ENCODE measurements around the gene FLT1. TPM values are rescaled to one million over a fixed set of nuclear protein-coding genes. Genes with fewer than 3 reads are reported as not detected.

The FLT1 gene
- total and polyA plus RNA-seq, 7 donors, result 9.0 to 38.6 (median 15.6) TPM

DNA sequence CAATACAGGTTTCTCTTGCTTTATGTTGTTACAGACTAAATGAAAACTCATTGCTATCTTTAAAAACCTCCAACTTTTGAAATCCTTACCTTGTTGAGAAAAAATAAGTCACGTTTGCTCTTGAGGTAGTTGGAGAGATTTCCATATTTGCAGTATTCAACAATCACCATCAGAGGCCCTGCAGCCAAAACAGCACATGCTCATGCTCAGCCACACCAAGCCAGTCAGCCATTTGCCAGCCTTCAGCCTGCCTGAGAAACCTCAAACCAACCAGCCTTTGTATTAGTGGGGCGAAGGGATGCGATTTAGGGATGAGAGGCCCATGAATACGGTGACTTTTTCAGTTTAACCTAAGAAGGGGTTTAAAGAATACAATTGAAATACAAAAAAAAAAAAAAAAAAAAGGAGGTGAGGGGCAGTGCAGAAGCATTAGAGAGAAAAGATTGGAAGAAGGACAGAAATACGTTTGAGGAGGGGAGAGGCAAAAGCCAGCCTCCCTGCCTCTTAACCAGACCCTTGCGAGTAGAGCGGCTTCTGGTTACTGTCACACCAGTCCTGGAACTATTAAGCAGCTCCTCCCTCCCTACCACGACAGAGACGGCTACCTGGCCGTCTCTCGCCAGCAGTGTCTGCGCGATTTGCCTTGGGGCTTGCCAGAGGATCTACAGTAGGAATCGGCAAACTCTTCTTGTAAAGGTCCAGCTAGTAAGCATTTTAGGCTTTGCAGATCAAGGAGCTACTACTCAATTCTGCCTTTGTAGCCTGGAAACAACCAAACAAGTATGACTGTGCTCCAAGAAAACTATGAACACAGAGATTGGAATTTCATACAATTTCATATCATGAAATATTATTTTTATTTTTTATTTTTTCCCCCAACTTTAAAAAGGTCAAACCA, 167.3 kb downstream of the FLT1 start:
- Histone ChIP-seq H3K36me3 (ENCODE audit: insufficient read depth in 1 of 2, low read depth in 1 of 2) (no peaks in the 10 kb centered on the region), H3K27me3 (ENCODE audit: insufficient read depth in 3 of 3, low read length in 2 of 3) (no peaks in the 10 kb centered on the region), H3K9me3 (no peaks in the 10 kb centered on the region), H3K27ac (no peak overlapping the region), H3K4me1 (peaks cover 4% of the 10 kb centered on the region), H3K4me3 (no peak overlapping the region)
- no peak for TF ChIP-seq CTCF (IDR thresholded peaks at IDR 0.05)
- no peak for DNase-seq
- intact Hi-C loops (cut with DNase I), result loop anchor here (10.0 kb wide), 2 partner anchors 307 to 467 kb away; no protein-coding TSS in a partner anchor
- ATAC-seq, result no peak
- WGBS, 3 donors, result 90 to 93% (median 91%) methylated on average over 14 of the region's 14 CpGs

- no peaks in the 10 kb centered on the region for H3K36me3 ChIP-seq (ENCODE audit: insufficient read depth in 1 of 2, low read depth in 1 of 2)
- H3K9me3 ChIP-seq, result no peaks in the 10 kb centered on the region
- intact Hi-C loops (cut with DNase I), result loop anchor here (10.0 kb wide), 2 partner anchors 309 to 469 kb away; no protein-coding TSS in a partner anchor
- no peak overlapping the region for H3K27ac ChIP-seq
- peaks cover 4% of the 10 kb centered on the region for H3K4me1 ChIP-seq
- DNase-seq, result no peak
- TF ChIP-seq CTCF (IDR thresholded peaks at IDR 0.05), result no peak
- no peak overlapping the region for H3K4me3 ChIP-seq
- no peak for ATAC-seq
- H3K27me3 ChIP-seq (ENCODE audit: insufficient read depth in 3 of 3, low read length in 2 of 3), result no peaks in the 10 kb centered on the region
- WGBS, 3 donors, result 82 to 86% (median 83%) methylated on average over 2 of the region's 2 CpGs
Observed at GRCh38 chr13:28326056-28326455, 168.9 kb downstream of the FLT1 start.

DNA sequence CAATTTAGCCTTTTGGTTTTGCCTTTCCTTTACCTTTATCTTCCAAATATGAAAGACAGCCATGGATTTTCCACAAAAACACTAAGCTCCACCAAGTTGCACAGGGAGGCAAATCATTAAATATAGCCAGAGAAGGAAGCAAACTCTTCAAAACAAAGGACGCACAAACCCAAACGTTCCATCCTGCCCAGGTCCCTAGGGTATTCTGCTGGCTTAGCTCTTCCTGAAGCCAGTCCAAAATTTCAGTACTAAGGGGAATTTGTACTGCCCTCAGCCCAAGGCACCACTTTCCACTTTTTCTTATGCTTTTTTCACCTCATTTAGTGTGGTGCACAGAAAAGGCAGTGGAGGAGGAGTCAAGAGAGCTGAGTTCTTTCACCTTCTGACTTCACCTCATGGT, 169.9 kb downstream of the FLT1 start:
- intact Hi-C loops (cut with DNase I), result loop anchor here (2.0 to 10.0 kb wide), 3 partner anchors 310 to 472 kb away; no protein-coding TSS in a partner anchor
- H3K9me3 ChIP-seq, result no peaks in the 10 kb centered on the region
- H3K4me1 ChIP-seq, result peaks cover 4% of the 10 kb centered on the region
- ATAC-seq (no peak), DNase-seq (no peak)
- 18 to 21% (median 19%) methylated on average over 2 of the region's 2 CpGs for WGBS, 3 donors
- no peak overlapping the region for H3K27ac ChIP-seq
- H3K36me3 ChIP-seq (ENCODE audit: insufficient read depth in 1 of 2, low read depth in 1 of 2), result no peaks in the 10 kb centered on the region
- no peak overlapping the region for H3K4me3 ChIP-seq
- TF ChIP-seq CTCF (IDR thresholded peaks at IDR 0.05), result no peak
- no peaks in the 10 kb centered on the region for H3K27me3 ChIP-seq (ENCODE audit: insufficient read depth in 3 of 3, low read length in 2 of 3)

DNA sequence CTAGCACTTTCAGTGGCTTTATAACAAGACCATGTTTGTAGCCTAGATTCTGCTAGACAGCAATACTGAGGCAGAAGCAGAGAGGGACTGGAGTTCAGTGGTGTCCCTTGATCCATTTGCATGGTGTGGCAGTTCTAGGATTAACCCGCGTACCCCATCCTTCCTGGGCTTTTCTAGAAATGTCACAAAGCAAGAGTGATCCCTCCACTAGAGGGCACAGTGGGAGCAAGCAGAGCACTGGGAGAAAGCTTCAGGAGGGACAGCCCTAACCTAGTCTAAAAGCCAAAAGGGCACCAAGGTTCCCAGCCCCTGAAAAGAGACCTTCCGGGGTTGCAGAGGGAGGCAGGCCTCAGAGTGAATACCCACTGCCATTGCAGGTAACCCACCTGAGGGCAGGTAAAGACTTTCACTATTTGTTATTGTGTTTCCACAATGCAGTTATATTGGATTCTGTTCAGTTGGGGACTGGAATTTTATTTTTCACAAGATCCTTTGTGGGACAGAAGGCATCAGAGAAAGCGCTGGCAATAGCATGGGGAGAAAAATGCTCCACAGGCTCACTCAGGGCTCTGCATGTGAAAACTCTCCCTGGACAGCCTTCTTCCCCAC, 170.6 kb downstream of the FLT1 start:
- no peak overlapping the region for H3K4me3 ChIP-seq
- intact Hi-C loops (cut with DNase I), result loop anchor here (2.0 to 10.0 kb wide), 3 partner anchors 311 to 473 kb away; no protein-coding TSS in a partner anchor

More for the DNA sequence above, 170.6 kb downstream of the FLT1 start:
- WGBS, 3 donors, result 36 to 41% (median 41%) methylated on average over 4 of the region's 4 CpGs
- peak; percentile 65 for TF ChIP-seq CTCF (IDR thresholded peaks at IDR 0.05)
- Histone ChIP-seq H3K36me3 (ENCODE audit: insufficient read depth in 1 of 2, low read depth in 1 of 2) (no peaks in the 10 kb centered on the region), H3K4me1 (peaks cover 4% of the 10 kb centered on the region), H3K27me3 (ENCODE audit: insufficient read depth in 3 of 3, low read length in 2 of 3) (no peaks in the 10 kb centered on the region), H3K9me3 (no peaks in the 10 kb centered on the region), H3K27ac (no peak overlapping the region)
- ATAC-seq (peak in 3 of 4 donors; percentile 32 to 70 (median 70)), DNase-seq (no peak)

All from psoas muscle (tissue), 8 donors.